NCI-H69 (cell line): ENCODE data around the gene NDUFB2.
"Not testable (repeated sequence)": the region's sequence is repeated elsewhere in the genome, so short reads cannot be mapped to it uniquely, and the experiment has no call there.

ENCODE experiments used
- DNase-seq: peaks from one replicate; lab custom pipeline; 2025; lab: John Stamatoyannopoulos, UW

The NDUFB2 gene

GRCh38 chr7:140734096-140734495 is 37.6 kb downstream of the NDUFB2 start:
- DNase-seq: no peak

- no peak for DNase-seq
Measured at GRCh38 chr7:140734729-140735128, 38.2 kb downstream of the NDUFB2 start.

GRCh38 chr7:140738280-140738679 is 41.8 kb downstream of the NDUFB2 start:
- DNase-seq: no peak

- not testable (repeated sequence) for DNase-seq
Measured at GRCh38 chr7:140743255-140743654, 46.7 kb downstream of the NDUFB2 start.

DNA sequence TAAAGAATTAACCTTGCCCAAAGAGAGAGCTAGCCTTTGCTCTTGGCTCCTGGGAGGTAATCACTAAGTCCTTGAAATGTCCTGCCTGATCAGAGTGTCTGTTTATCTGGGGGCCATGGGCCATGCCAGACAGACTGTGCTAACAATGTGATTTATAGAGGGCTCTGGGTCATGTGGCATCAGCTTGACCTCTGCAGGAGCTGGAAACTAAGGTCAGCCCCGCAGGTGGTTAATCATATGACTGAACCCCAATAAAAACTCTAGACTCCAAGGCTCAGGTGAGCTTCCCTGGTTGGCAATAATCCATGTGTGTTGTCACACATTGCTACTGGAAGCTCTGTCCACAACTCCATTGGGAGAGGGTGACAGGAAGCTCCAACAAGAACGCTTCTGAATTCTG is 47.5 kb downstream of the NDUFB2 start:
- DNase-seq: no peak

GRCh38 chr7:140745266-140746058 is 49.0 kb downstream of the NDUFB2 start:
- DNase-seq: no peak

DNA sequence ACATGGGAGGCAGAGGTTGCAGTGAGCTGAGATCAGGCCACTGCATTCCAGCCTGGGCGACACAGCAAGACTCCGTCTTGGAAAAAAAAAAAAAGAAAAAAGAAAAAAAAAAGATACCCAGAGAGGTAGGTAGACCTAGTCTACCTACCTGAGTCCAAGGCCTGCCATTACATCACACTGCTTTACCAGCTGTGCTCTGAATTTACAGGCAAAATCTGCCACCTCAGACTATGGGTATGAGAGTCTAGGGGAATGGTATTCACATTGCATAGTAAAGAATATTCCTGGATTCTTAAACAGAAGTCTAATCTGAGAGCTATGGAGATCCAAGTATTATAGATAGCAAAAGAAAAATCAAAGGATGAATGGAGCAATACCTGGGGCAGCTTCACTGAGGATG is 50.2 kb downstream of the NDUFB2 start:
- DNase-seq: no peak

- peak; percentile 11 for DNase-seq
Measured at GRCh38 chr7:140752533-140752932, 56.0 kb downstream of the NDUFB2 start.

DNA sequence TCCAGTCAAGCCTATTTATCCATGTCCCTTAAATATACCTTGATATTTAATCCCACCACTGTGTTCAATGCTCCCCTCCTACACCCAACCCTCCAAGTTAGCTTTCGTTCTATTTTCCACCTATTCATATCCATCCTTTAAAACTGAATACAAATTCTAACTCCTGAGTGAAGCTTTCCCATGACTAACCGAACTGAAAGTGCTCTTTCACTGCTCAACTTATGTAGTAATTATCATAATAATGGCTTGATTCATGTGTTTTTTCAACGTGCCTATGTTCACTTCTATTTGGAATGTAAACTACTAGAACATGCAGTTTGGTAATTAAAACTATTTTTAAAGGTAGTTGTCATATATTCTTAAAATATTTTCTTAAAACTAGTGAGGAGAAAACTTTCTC is 58.0 kb downstream of the NDUFB2 start:
- no peak for DNase-seq
